Astrocyte (in vitro differentiated cells and primary cell): Measurements from ENCODE around the gene MED12L. TPM values are rescaled to one million over a fixed set of nuclear protein-coding genes. Genes with fewer than 3 reads are reported as not detected.

Experiments
- DNase-seq: peaks from one replicate; pipeline ENCODE4 v3.0.0-alpha.2; 2010; ENCODE audit warnings: low read depth
- FAIRE-seq: peaks from 2 replicates; lab custom pipeline; 2011; peaks lifted over from hg19 to GRCh38; lab: Jason Lieb, UNC
- H2AFZ ChIP-seq: 2 replicates; pipeline ENCODE4 v1.6.0; 2012; ENCODE audit warnings: low read depth, low read length, inconsistent platforms
- H3K27ac ChIP-seq: 2 replicates; pipeline ENCODE4 v1.5.1; 2011; ENCODE audit warnings: low read depth, low read length, inconsistent platforms
- H3K27me3 ChIP-seq: 2 replicates; pipeline ENCODE4 v1.6.0; 2011; ENCODE audit warnings: low read length, inconsistent platforms; ENCODE audit not compliant: insufficient read depth
- H3K36me3 ChIP-seq: 2 replicates; pipeline ENCODE4 v1.5.1; 2011; ENCODE audit warnings: low read length, inconsistent platforms; ENCODE audit not compliant: insufficient read depth
- H3K4me1 ChIP-seq: 2 replicates; pipeline ENCODE4 v1.5.1; 2011; ENCODE audit warnings: low read length, inconsistent platforms; ENCODE audit not compliant: insufficient read depth
- H3K4me2 ChIP-seq: 2 replicates; pipeline ENCODE4 v1.6.0; 2012; ENCODE audit warnings: low read length, inconsistent platforms
- H3K4me3 ChIP-seq: 2 replicates; pipeline ENCODE4 v1.5.1; 2011; ENCODE audit warnings: low read depth, mild to moderate bottlenecking, low read length, inconsistent platforms; ENCODE audit not compliant: insufficient read depth
- H3K79me2 ChIP-seq: 2 replicates; pipeline ENCODE4 v1.6.0; 2012; ENCODE audit warnings: mild to moderate bottlenecking, low read length, inconsistent platforms; ENCODE audit not compliant: insufficient read depth
- H3K9ac ChIP-seq: 2 replicates; pipeline ENCODE4 v1.6.0; 2012; ENCODE audit warnings: mild to moderate bottlenecking, low read length, inconsistent platforms
- H3K9me3 ChIP-seq: 2 replicates; pipeline ENCODE4 v1.5.1; 2012; ENCODE audit warnings: low read depth, mild to moderate bottlenecking, low read length, inconsistent platforms; ENCODE audit not compliant: insufficient read depth
- H4K20me1 ChIP-seq: 2 replicates; pipeline ENCODE4 v1.6.0; 2012; ENCODE audit warnings: low read length, inconsistent platforms; ENCODE audit not compliant: insufficient read depth
- H3K27ac Mint-ChIP-seq: one replicate; pipeline ENCODE4 v1.8.0; 2021; ENCODE audit warnings: mild to moderate bottlenecking, mixed read lengths; ENCODE audit not compliant: unreplicated experiment
- H3K27me3 Mint-ChIP-seq: one replicate; pipeline ENCODE4 v1.8.0; 2021; ENCODE audit warnings: low read depth, mixed read lengths; ENCODE audit not compliant: unreplicated experiment
- H3K36me3 Mint-ChIP-seq: one replicate; pipeline ENCODE4 v1.8.0; 2021; ENCODE audit warnings: low read depth, mixed read lengths; ENCODE audit not compliant: unreplicated experiment
- H3K4me1 Mint-ChIP-seq: one replicate; pipeline ENCODE4 v1.8.0; 2021; ENCODE audit warnings: low read depth, mixed read lengths; ENCODE audit not compliant: unreplicated experiment
- H3K4me3 Mint-ChIP-seq: one replicate; pipeline ENCODE4 v1.8.0; 2021; ENCODE audit warnings: mild to moderate bottlenecking, moderate library complexity, mixed read lengths; ENCODE audit not compliant: unreplicated experiment
- H3K9me3 Mint-ChIP-seq: one replicate; pipeline ENCODE4 v1.8.0; 2021; ENCODE audit warnings: mild to moderate bottlenecking, mixed read lengths; ENCODE audit not compliant: unreplicated experiment
- CTCF ChIP-seq: IDR thresholded peaks from 2 replicates; pipeline ENCODE4 v1.5.1; 2011; ENCODE audit warnings: low read depth, mild to moderate bottlenecking, inconsistent platforms, low read length, moderate library complexity; ENCODE audit not compliant: insufficient read depth
- EZH2 ChIP-seq: IDR thresholded peaks from 2 replicates; pipeline ENCODE4 v1.6.1; 2012; ENCODE audit warnings: mild to moderate bottlenecking, low read length, inconsistent platforms; ENCODE audit not compliant: insufficient read depth
- total RNA-seq: library from RNA; stranded (reverse); gene quantifications from 2 replicates; pipeline ENCODE4 v1.2.1, GENCODE V29; 2021

The MED12L gene
- total RNA-seq, 1 donor from 2014 or later = 8.2 TPM

GRCh38 chr3:151480492-151480891 is 395.0 kb downstream of the MED12L start:
- Histone ChIP-seq H4K20me1 (no peaks in the 10 kb centered on the region), H3K4me2 (no peak overlapping the region), H3K4me3 (no peak overlapping the region), H3K4me1 (no peaks in the 10 kb centered on the region), H2AFZ (no peak overlapping the region), H3K36me3 (no peaks in the 10 kb centered on the region), H3K9me3 (no peaks in the 10 kb centered on the region), H3K27me3 (no peaks in the 10 kb centered on the region), H3K27ac (no peak overlapping the region), H3K9ac (no peak overlapping the region), H3K79me2 (no peaks in the 10 kb centered on the region)
- DNase-seq = no peak
- no peak for FAIRE-seq
- no peak overlapping the region for H3K4me3 Mint-ChIP-seq
- H3K4me1 Mint-ChIP-seq = no peaks in the 10 kb centered on the region
- no peaks in the 10 kb centered on the region for H3K36me3 Mint-ChIP-seq
- peaks cover 6% of the 10 kb centered on the region for H3K9me3 Mint-ChIP-seq
- peaks cover 4% of the 10 kb centered on the region for H3K27me3 Mint-ChIP-seq
- no peak overlapping the region for H3K27ac Mint-ChIP-seq
- TF ChIP-seq CTCF = no peak
- no peak for TF ChIP-seq EZH2

GRCh38 chr3:151483488-151483887 is 398.0 kb downstream of the MED12L start:
- H3K9me3 Mint-ChIP-seq = peaks cover 8% of the 10 kb centered on the region
- H3K9me3 ChIP-seq = no peaks in the 10 kb centered on the region
- DNase-seq = no peak
- no peaks in the 10 kb centered on the region for H3K27me3 ChIP-seq
- no peak overlapping the region for H3K9ac ChIP-seq
- no peaks in the 10 kb centered on the region for H3K36me3 Mint-ChIP-seq
- H3K79me2 ChIP-seq = no peaks in the 10 kb centered on the region
- H3K4me3 Mint-ChIP-seq = no peak overlapping the region
- H4K20me1 ChIP-seq = no peaks in the 10 kb centered on the region
- H2AFZ ChIP-seq = no peak overlapping the region
- no peak overlapping the region for H3K4me3 ChIP-seq
- no peaks in the 10 kb centered on the region for H3K36me3 ChIP-seq
- no peak overlapping the region for H3K27ac ChIP-seq
- no peak overlapping the region for H3K27ac Mint-ChIP-seq
- TF ChIP-seq EZH2 = no peak
- no peak for TF ChIP-seq CTCF
- H3K4me1 ChIP-seq = no peaks in the 10 kb centered on the region
- H3K27me3 Mint-ChIP-seq = peaks cover 5% of the 10 kb centered on the region
- no peak overlapping the region for H3K4me2 ChIP-seq
- no peak for FAIRE-seq
- no peaks in the 10 kb centered on the region for H3K4me1 Mint-ChIP-seq

GRCh38 chr3:151483961-151484520 is 398.6 kb downstream of the MED12L start:
- no peaks in the 10 kb centered on the region for H3K9me3 ChIP-seq
- Mint-ChIP-seq H3K9me3 (peaks cover 11% of the 10 kb centered on the region), H3K27ac (no peak overlapping the region), H3K27me3 (peaks cover 5% of the 10 kb centered on the region), H3K4me3 (no peak overlapping the region), H3K4me1 (no peaks in the 10 kb centered on the region), H3K36me3 (no peaks in the 10 kb centered on the region)
- H3K27me3 ChIP-seq = no peaks in the 10 kb centered on the region
- H3K4me2 ChIP-seq = no peak overlapping the region
- no peak overlapping the region for H2AFZ ChIP-seq
- no peaks in the 10 kb centered on the region for H3K36me3 ChIP-seq
- no peak overlapping the region for H3K9ac ChIP-seq
- no peaks in the 10 kb centered on the region for H3K79me2 ChIP-seq
- no peak overlapping the region for H3K4me3 ChIP-seq
- H4K20me1 ChIP-seq = no peaks in the 10 kb centered on the region
- H3K27ac ChIP-seq = no peak overlapping the region
- no peak for FAIRE-seq
- H3K4me1 ChIP-seq = no peaks in the 10 kb centered on the region
- no peak for DNase-seq
- TF ChIP-seq CTCF = no peak
- no peak for TF ChIP-seq EZH2
